H9 (cell line): ENCODE results near the gene R3HDM1. TPM values are rescaled to one million over a fixed set of nuclear protein-coding genes. Genes with fewer than 3 reads are reported as not detected.

Experiments
- DNase-seq: peaks from one replicate; pipeline ENCODE4 v3.0.0-alpha.2; 2017
- H2AFZ ChIP-seq: one replicate; pipeline ENCODE4 v1.6.1; 2013; ENCODE audit warnings: mild to moderate bottlenecking, low read length, control low read depth, moderate library complexity
- H2AK5ac ChIP-seq: 2 replicates; pipeline ENCODE4 v1.6.1; 2013; ENCODE audit warnings: low read length, control low read depth, mixed read lengths; ENCODE audit not compliant: insufficient read length
- H2BK120ac ChIP-seq: one replicate; pipeline ENCODE4 v1.6.1; 2013; ENCODE audit warnings: low read depth, mild to moderate bottlenecking, low read length, control low read depth, inconsistent platforms; ENCODE audit not compliant: poor library complexity, severe bottlenecking
- H2BK12ac ChIP-seq: 2 replicates; pipeline ENCODE4 v1.6.1; 2013; ENCODE audit warnings: low read length, control low read depth, mixed read lengths, low read depth; ENCODE audit not compliant: insufficient read length
- H2BK15ac ChIP-seq: 2 replicates; pipeline ENCODE4 v1.6.1; 2013; ENCODE audit warnings: low read depth, low read length, control low read depth
- H2BK20ac ChIP-seq: one replicate; pipeline ENCODE4 v1.6.1; 2013; ENCODE audit warnings: low read depth, mild to moderate bottlenecking, low read length, control low read depth, inconsistent platforms; ENCODE audit not compliant: poor library complexity, severe bottlenecking
- H2BK5ac ChIP-seq: 2 replicates; pipeline ENCODE4 v1.6.1; 2013; ENCODE audit warnings: low read length, control low read depth, mixed read lengths; ENCODE audit not compliant: insufficient read length
- H3K14ac ChIP-seq: 2 replicates; pipeline ENCODE4 v1.6.1; 2013; ENCODE audit warnings: low read length, control low read depth; ENCODE audit not compliant: insufficient read depth
- H3K18ac ChIP-seq: 2 replicates; pipeline ENCODE4 v1.6.1; 2013; ENCODE audit warnings: low read depth, mild to moderate bottlenecking, mixed read lengths, low read length, control low read depth; ENCODE audit not compliant: insufficient read length
- H3K23ac ChIP-seq: 2 replicates; pipeline ENCODE4 v1.6.1; 2013; ENCODE audit warnings: low read length, control low read depth, mixed read lengths, low read depth; ENCODE audit not compliant: insufficient read length
- H3K23me2 ChIP-seq: 2 replicates; pipeline ENCODE4 v1.6.1; 2013; ENCODE audit warnings: low read depth, mild to moderate bottlenecking, mixed read lengths, low read length, control low read depth; ENCODE audit not compliant: insufficient read length, poor library complexity, severe bottlenecking
- H3K27ac ChIP-seq: 2 replicates; pipeline ENCODE4 v1.5.1; 2013; ENCODE audit warnings: low read length, control low read depth, mixed read lengths, low read depth; ENCODE audit not compliant: insufficient read length
- H3K27me3 ChIP-seq: 2 replicates; pipeline ENCODE4 v1.6.1; 2013; ENCODE audit warnings: low read length, control low read depth, inconsistent platforms; ENCODE audit not compliant: insufficient read depth
- H3K4ac ChIP-seq: 2 replicates; pipeline ENCODE4 v1.6.1; 2013; ENCODE audit warnings: low read depth, mild to moderate bottlenecking, control low read depth, inconsistent platforms, low read length, moderate library complexity
- H3K4me1 ChIP-seq: 2 replicates; pipeline ENCODE4 v1.6.1; 2013; ENCODE audit warnings: low read length, control low read depth, inconsistent platforms; ENCODE audit not compliant: insufficient read depth
- H3K4me2 ChIP-seq: 2 replicates; pipeline ENCODE4 v1.6.1; 2013; ENCODE audit warnings: low read length, control low read depth, mixed read lengths; ENCODE audit not compliant: insufficient read length, insufficient read depth
- H3K56ac ChIP-seq: 2 replicates; pipeline ENCODE4 v1.6.1; 2013; ENCODE audit warnings: low read depth, mild to moderate bottlenecking, mixed read lengths, low read length, control low read depth; ENCODE audit not compliant: insufficient read length
- H3K79me1 ChIP-seq: 2 replicates; pipeline ENCODE4 v1.6.1; 2013; ENCODE audit warnings: low read depth, mild to moderate bottlenecking, moderate library complexity, low read length, control low read depth, inconsistent platforms; ENCODE audit not compliant: insufficient read depth, poor library complexity, severe bottlenecking
- H3K79me2 ChIP-seq: 2 replicates; pipeline ENCODE4 v1.6.1; 2013; ENCODE audit warnings: low read length, control low read depth, inconsistent platforms; ENCODE audit not compliant: insufficient read depth
- H3K9ac ChIP-seq: 2 replicates; pipeline ENCODE4 v1.6.1; 2013; ENCODE audit warnings: low read length, control low read depth, mixed read lengths; ENCODE audit not compliant: insufficient read length; ENCODE audit errors: extremely low read depth
- H3K9me3 ChIP-seq: one replicate; pipeline ENCODE4 v1.6.1; 2013; ENCODE audit warnings: low read depth, low read length, inconsistent platforms; ENCODE audit not compliant: control insufficient read depth
- H3T11ph ChIP-seq: one replicate; pipeline ENCODE4 v1.6.1; 2013; ENCODE audit warnings: mild to moderate bottlenecking, low read length, control low read depth, inconsistent platforms
- H4K20me1 ChIP-seq: one replicate; pipeline ENCODE4 v1.6.1; 2013; ENCODE audit not compliant: control insufficient read depth, insufficient read length, insufficient read depth
- H4K5ac ChIP-seq: 2 replicates; pipeline ENCODE4 v1.6.1; 2013; ENCODE audit warnings: low read depth, mild to moderate bottlenecking, mixed read lengths, low read length, control low read depth; ENCODE audit not compliant: insufficient read length
- H4K8ac ChIP-seq: replicated peaks from 2 replicates; pipeline ENCODE4 v1.6.1; 2013; ENCODE audit warnings: low read length, control low read depth, mixed read lengths, low read depth; ENCODE audit not compliant: insufficient read length
- H4K91ac ChIP-seq: 2 replicates; pipeline ENCODE4 v1.6.1; 2013; ENCODE audit warnings: low read depth, mild to moderate bottlenecking, moderate library complexity, mixed read lengths, low read length, control low read depth; ENCODE audit not compliant: insufficient read length
- H3K27ac Mint-ChIP-seq, 3 experiments: 2 replicates in 2 of 3; 3 replicates in 1 of 3; pipeline ENCODE4 v1.8.0; 2020 to 2021; ENCODE audit warnings: mixed read lengths in 3 of 3, mild to moderate bottlenecking in 1 of 3, moderate library complexity in 1 of 3
- H3K27me3 Mint-ChIP-seq: 2 replicates; pipeline ENCODE4 v1.8.0; 2021; ENCODE audit warnings: low read depth, mild to moderate bottlenecking, moderate library complexity, mixed read lengths
- H3K36me3 Mint-ChIP-seq, 3 experiments: 2 replicates in 2 of 3; 3 replicates in 1 of 3; pipeline ENCODE4 v1.8.0; 2020 to 2021; ENCODE audit warnings: low read depth in 3 of 3, mixed read lengths in 3 of 3; ENCODE audit not compliant: insufficient read depth in 1 of 3
- H3K4me1 Mint-ChIP-seq, 2 experiments: 2 replicates each; pipeline ENCODE4 v1.8.0; 2020; ENCODE audit warnings: mixed read lengths in 2 of 2
- H3K4me3 Mint-ChIP-seq, 2 experiments: 2 replicates in 1 of 2; 3 replicates in 1 of 2; pipeline ENCODE4 v1.8.0; 2020 to 2021; ENCODE audit warnings: mild to moderate bottlenecking in 2 of 2, mixed read lengths in 2 of 2, moderate library complexity in 1 of 2
- H3K9me3 Mint-ChIP-seq, 2 experiments: 2 replicates in 1 of 2; 3 replicates in 1 of 2; pipeline ENCODE4 v1.8.0; 2020; ENCODE audit warnings: mild to moderate bottlenecking in 2 of 2, mixed read lengths in 2 of 2, moderate library complexity in 1 of 2
- CTCF ChIP-seq: fragments of 200-600 bp; sonication (generic); conservative IDR thresholded peaks from 3 replicates; pipeline ENCODE4 v1.8.0; 2021; ENCODE audit warnings: antibody characterized with exemption, mild to moderate bottlenecking
- WGBS: extraction: QIAGEN DNeasy Blood & Tissue Kit; methylation state at CpG from one replicate; pipeline ENCODE4 v1.1.7; 2013; ENCODE audit warnings: missing lambda C conversion rate, low lambda C conversion rate, mixed read lengths; ENCODE audit not compliant: insufficient read length; ENCODE audit errors: extremely low coverage; 5-methylcytosine and 5-hydroxymethylcytosine counted together
- total RNA-seq: library from RNA; stranded (reverse); gene quantifications from 2 replicates; pipeline ENCODE4 v1.2.1, GENCODE V29; 2021

R3HDM1 gene
- total RNA-seq, 1 experiment from 2014 or later: 58.8 TPM

GRCh38 chr2:135689679-135690078 lies 158.4 kb downstream of the R3HDM1 start:
- Mint-ChIP-seq H3K27ac (no peak overlapping the region), H3K27me3 (no peaks in the 10 kb centered on the region)

More at GRCh38 chr2:135689679-135690078, 158.4 kb downstream of the R3HDM1 start:
- Histone ChIP-seq H4K91ac (no peak overlapping the region), H4K5ac (no peak overlapping the region), H3K27ac (no peak overlapping the region), H3K79me2 (no peaks in the 10 kb centered on the region), H2AK5ac (no peak overlapping the region), H3K18ac (no peak overlapping the region), H3K4ac (no peak overlapping the region), H2BK5ac (no peak overlapping the region), H3K56ac (no peak overlapping the region), H3K27me3 (no peaks in the 10 kb centered on the region), H2AFZ (no peak overlapping the region), H3K9me3 (no peaks in the 10 kb centered on the region), H3T11ph (no peak overlapping the region), H3K14ac (no peak overlapping the region), H3K79me1 (no peaks in the 10 kb centered on the region), H4K20me1 (no peaks in the 10 kb centered on the region), H2BK120ac (no peak overlapping the region), H2BK12ac (no peak overlapping the region), H3K4me1 (no peaks in the 10 kb centered on the region), H3K23me2 (no peaks in the 10 kb centered on the region), H3K4me2 (no peak overlapping the region), H3K23ac (no peak overlapping the region), H4K8ac (no peak overlapping the region), H2BK15ac (no peak overlapping the region), H2BK20ac (no peak overlapping the region), H3K9ac (no peak overlapping the region)
- TF ChIP-seq CTCF: no peak
- Mint-ChIP-seq H3K9me3 (no peaks in the 10 kb centered on the region), H3K4me3 (no peak overlapping the region), H3K36me3 (peaks cover 2 to 19% (median 11%) of the 10 kb centered on the region in 3 experiments; a peak in 5 of 7 replicates), H3K4me1 (no peaks in the 10 kb centered on the region)
- DNase-seq: no peak
- 100% methylated on average over 1 of the region's 3 CpGs for WGBS
